ENCODE data around the gene ZNF385B.

- TF ChIP-seq CTCF (IDR thresholded peaks at IDR 0.05) (no peak), POLR2A (IDR thresholded peaks at IDR 0.05) (no peak)
Observed at GRCh38 chr2:179561702-179562101, 299.7 kb downstream of the ZNF385B start.
